CD4-positive, alpha-beta T cell treated with Interleukin-12 subunit alpha and Interleukin-12 subunit beta, for 1 hour (primary cell): ENCODE data around the gene ZYG11A.

Experiments used
- DNase-seq: peaks from one replicate; pipeline ENCODE4 v3.0.0-alpha.2; 2020

Gene ZYG11A

GRCh38 chr1:52919051-52919722, 76.6 kb downstream of the ZYG11A start:
- DNase-seq, result peak; percentile 7

- DNase-seq, result no peak
Measured at GRCh38 chr1:52919723-52920483, 77.3 kb downstream of the ZYG11A start.

GRCh38 chr1:52920791-52921291, 78.3 kb downstream of the ZYG11A start:
- no peak for DNase-seq

GRCh38 chr1:52925571-52926005, 83.0 kb downstream of the ZYG11A start:
- DNase-seq, result no peak

GRCh38 chr1:52926864-52927211, 84.3 kb downstream of the ZYG11A start:
- DNase-seq, result no peak

- DNase-seq, result peak; percentile 79
Measured at GRCh38 chr1:52927212-52928014, 84.9 kb downstream of the ZYG11A start, which contains the start of gene SCP2. Gene SCP2, plus strand, starts transcription at chr1:52927276. Its CDS starts 121 bp downstream, at chr1:52927397.

- no peak for DNase-seq
Measured at GRCh38 chr1:52928015-52928404, 85.5 kb downstream of the ZYG11A start.

GRCh38 chr1:52929019-52929418, 86.5 kb downstream of the ZYG11A start:
- no peak for DNase-seq

GRCh38 chr1:52937433-52938182, 95.0 kb downstream of the ZYG11A start:
- no peak for DNase-seq

- DNase-seq, result no peak
Measured at GRCh38 chr1:52938183-52938451, 95.6 kb downstream of the ZYG11A start.

- DNase-seq, result no peak
Measured at GRCh38 chr1:52943876-52944416, 101.4 kb downstream of the ZYG11A start.

GRCh38 chr1:52944566-52944965, 102.0 kb downstream of the ZYG11A start:
- DNase-seq, result no peak
